HepG2 (cell line): ENCODE measurements around the gene EXO1. TPM values are rescaled to one million over a fixed set of nuclear protein-coding genes. Genes with fewer than 3 reads are reported as not detected.

Experiments used
- ATAC-seq: fragments of 200-7000 bp; cut with Tn5 transposase; 3 replicates; pipeline ENCODE4 v1.9.1; 2020; ENCODE audit warnings: mild to moderate bottlenecking, moderate library complexity
- BruUV-seq: library from RNA; stranded (reverse); fragments of 400-500 nt; replicated peaks from 2 replicates; lab custom pipeline; 2021; lab: Mats Ljungman, UMichigan
- CTCF ChIA-PET: fragments of 300-600 bp; formaldehyde crosslinking; extraction: SDS; loops from one replicate; lab custom pipeline; 2021; ENCODE audit warnings: low total read pairs, inconsistent platforms, low intra/inter-chr PET ratio; lab: Yijun Ruan, JAX
- POLR2A ChIA-PET: fragments of 350-600 bp; sonication (Branson Sonifier 250); formaldehyde crosslinking; loops from one replicate; lab custom pipeline; 2020; ENCODE audit warnings: antibody characterized with exemption, inconsistent platforms; lab: Yijun Ruan, JAX
- DNase-seq: peaks from one replicate; pipeline ENCODE4 v3.0.0-alpha.2; 2015; ENCODE audit warnings: low spot score
- FAIRE-seq: peaks from 3 replicates; lab custom pipeline; 2011; peaks lifted over from hg19 to GRCh38; lab: Jason Lieb, UNC
- H2AFZ ChIP-seq: one replicate; pipeline ENCODE4 v1.6.1; 2011; ENCODE audit warnings: low read length, inconsistent platforms
- H3K27ac ChIP-seq: fragments of 300-600 bp; 3 replicates; pipeline ENCODE4 v1.8.0; 2011; ENCODE audit warnings: mixed run types, mild to moderate bottlenecking, mixed read lengths, low read length, inconsistent platforms; ENCODE audit not compliant: insufficient read depth; ENCODE audit errors: extremely low read length
- H3K27me3 ChIP-seq, 2 experiments: fragments of 200-600 bp in 1 of 2; 2 replicates in 1 of 2; 3 replicates in 1 of 2; pipeline versions ENCODE4 v1.6.0 to v1.8.0; 2011; ENCODE audit warnings: low read length in 2 of 2, mild to moderate bottlenecking in 2 of 2, moderate library complexity in 2 of 2, inconsistent platforms in 1 of 2; ENCODE audit not compliant: insufficient read depth in 2 of 2, control insufficient read depth in 1 of 2
- H3K36me3 ChIP-seq, 2 experiments: fragments of 200-600 bp in 1 of 2; replicated peaks in 1 of 2; 2 replicates in 1 of 2; 3 replicates in 1 of 2; pipeline versions ENCODE4 v1.5.1 to v1.8.0; 2011; ENCODE audit warnings: low read length in 2 of 2, inconsistent platforms in 1 of 2; ENCODE audit not compliant: insufficient read depth in 2 of 2, control insufficient read depth in 1 of 2
- H3K4me1 ChIP-seq: 2 replicates; pipeline ENCODE4 v1.5.1; 2012; ENCODE audit warnings: low read length, inconsistent platforms; ENCODE audit not compliant: insufficient read depth
- H3K4me2 ChIP-seq: 2 replicates; pipeline ENCODE4 v1.6.0; 2011; ENCODE audit warnings: low read depth, low read length, inconsistent platforms
- H3K4me3 ChIP-seq, 3 experiments: fragments of 200-600 bp in 1 of 3; sonication (generic), shearing (Covaris generic) in 1 of 3; replicated peaks in 1 of 3; 2 replicates each; pipeline ENCODE4 v1.5.1; 2011 to 2016; ENCODE audit warnings: low read length in 3 of 3, inconsistent platforms in 2 of 3, low read depth in 2 of 3, mild to moderate bottlenecking in 2 of 3, control low read depth in 1 of 3, mixed read lengths in 1 of 3; ENCODE audit not compliant: insufficient read depth in 1 of 3
- H3K79me2 ChIP-seq: one replicate; pipeline ENCODE4 v1.6.1; 2011; ENCODE audit warnings: low read length, inconsistent platforms; ENCODE audit not compliant: insufficient read depth
- H3K9ac ChIP-seq: 2 replicates; pipeline ENCODE4 v1.6.0; 2011; ENCODE audit warnings: mild to moderate bottlenecking, low read depth, low read length, inconsistent platforms; ENCODE audit not compliant: insufficient read depth
- H3K9me3 ChIP-seq: 2 replicates; pipeline ENCODE4 v1.5.1; 2012; ENCODE audit warnings: mild to moderate bottlenecking, low read length
- H4K20me1 ChIP-seq: 2 replicates; pipeline ENCODE4 v1.6.0; 2011; ENCODE audit warnings: inconsistent platforms, mild to moderate bottlenecking, low read length, moderate library complexity; ENCODE audit not compliant: insufficient read depth
- KLF11 ChIP-seq: IDR thresholded peaks from 2 replicates; pipeline ENCODE4 v1.6.1; 2016; ENCODE audit warnings: missing compliant biosample characterization
- MAFF ChIP-seq: IDR thresholded peaks from 2 replicates; pipeline ENCODE4 v1.6.1; 2011; ENCODE audit warnings: low read depth, low read length, improper control_type of control experiment
- MAFK ChIP-seq, 2 experiments: IDR thresholded peaks in 1 of 2; conservative IDR thresholded peaks in 1 of 2; 2 replicates each; pipeline ENCODE4 v1.6.1; 2011; ENCODE audit warnings: improper control_type of control experiment in 2 of 2, low read length in 2 of 2
- WIZ ChIP-seq: sonication (generic); formaldehyde crosslinking; IDR thresholded peaks from 2 replicates; pipeline ENCODE4 v1.5.1; 2020; ENCODE audit warnings: mild to moderate bottlenecking, missing genetic modification reagents
- ZBTB3 ChIP-seq: sonication (generic); formaldehyde crosslinking; IDR thresholded peaks from 2 replicates; pipeline ENCODE4 v1.4.0; 2020; ENCODE audit warnings: low read depth, mild to moderate bottlenecking, moderate library complexity, missing genetic modification reagents, borderline replicate concordance
- ZNF20 ChIP-seq: sonication (generic); formaldehyde crosslinking; IDR thresholded peaks from 2 replicates; pipeline ENCODE4 v1.4.0; 2020; ENCODE audit warnings: mild to moderate bottlenecking, moderate library complexity, missing genetic modification reagents
- WGBS: methylation state at CpG from one replicate; pipeline ENCODE4 v1.1.6; 2017; ENCODE audit warnings: low lambda C conversion rate; 5-methylcytosine and 5-hydroxymethylcytosine counted together
- in situ Hi-C: cut with HindIII; loops from 2 replicates; pipeline ENCODE4 v1.10.0; 2017; ENCODE audit warnings: low pct_unique_long_range_greater_than_20kb; ENCODE audit not compliant: extremely low pct_ligation_motif_present
- intact Hi-C: fragments of 100-400 bp; cut with micrococcal nuclease; formaldehyde crosslinking; loops from one replicate; pipeline ENCODE4 v1.10.0; 2022; ENCODE audit not compliant: unreplicated experiment
- polyA plus RNA-seq, 8 experiments: library from polyadenylated mRNA; depleted of rRNA in 3 of 8; stranded (reverse) in 7 of 8; unstranded in 1 of 8; fragments of >200 nt; fragmentation: Illumina TruSeq in 4 of 8; extraction: Trizol in 4 of 8; gene quantifications; 2 replicates each; pipeline versions ENCODE4 v1.2.1 to v1.2.3, GENCODE V29; 2011 to 2016; ENCODE audit warnings: low read depth in 4 of 8, missing spikeins in 1 of 8, mixed read lengths in 1 of 8; ENCODE audit not compliant: insufficient read depth in 1 of 8
- total RNA-seq, 5 experiments: library from RNA; depleted of rRNA; stranded (reverse); fragments of >200 nt; fragmentation: Illumina TruSeq; extraction: Trizol; gene quantifications; 2 replicates each; pipeline ENCODE4 v1.2.3, GENCODE V29; 2016; ENCODE audit warnings: low read depth in 1 of 5

EXO1 gene
- total and polyA plus RNA-seq, 2 of the 13 experiments (the other 11 are each of a cell fraction or from before 2014, with no cell fraction given) = 3.2 to 26.1 TPM

DNA sequence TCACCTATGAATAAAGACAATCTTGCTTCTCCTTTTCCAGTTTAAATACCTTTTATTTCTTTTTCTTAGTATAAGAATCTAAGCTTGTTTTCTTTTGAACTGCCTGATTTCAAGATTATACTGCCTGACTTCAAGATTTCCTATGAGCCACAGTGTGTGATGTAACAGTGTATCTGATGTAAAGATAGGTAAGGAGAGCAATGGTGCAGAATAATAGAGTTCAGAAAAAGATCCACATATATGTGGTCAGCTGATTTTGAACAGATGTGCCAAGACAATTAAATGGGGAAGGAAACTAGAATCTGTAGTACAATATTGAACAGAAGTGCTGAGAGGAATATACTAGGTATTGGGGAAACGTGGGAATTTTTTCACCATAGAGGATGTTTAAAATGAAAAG is 21.0 kb downstream of the EXO1 start (continued):
- TF ChIP-seq ZBTB3 = no peak

DNA sequence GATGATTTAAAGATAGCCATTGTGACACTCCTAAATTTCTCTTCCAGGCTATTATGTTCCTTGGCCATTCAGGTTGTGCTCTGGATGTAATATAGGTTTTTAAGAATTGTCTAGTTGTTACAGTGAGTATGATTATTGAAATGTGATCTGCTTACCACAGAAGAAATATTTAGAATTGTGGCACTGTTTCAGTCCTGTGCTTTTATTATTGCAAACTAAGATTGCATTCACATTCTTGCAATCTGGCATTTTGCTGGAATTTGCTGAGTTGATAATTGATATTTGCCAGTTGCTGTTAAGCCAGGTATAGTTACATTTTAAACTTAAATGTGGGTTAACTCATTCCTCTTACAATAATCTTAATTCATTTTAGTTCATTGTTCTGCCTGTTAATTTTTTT is 22.3 kb downstream of the EXO1 start:
- no peaks in the 10 kb centered on the region for H3K79me2 ChIP-seq
- no peak overlapping the region for H2AFZ ChIP-seq
- no peaks in the 10 kb centered on the region for H4K20me1 ChIP-seq
- intact Hi-C loops = no loop called here
- ChIA-PET CTCF (no interaction called here), POLR2A (no interaction called here)
- BruUV-seq = no TSS peak
- no peaks in the 10 kb centered on the region for H3K9me3 ChIP-seq
- in situ Hi-C loops = no loop called here
- TF ChIP-seq MAFF (0 out of 2 replicates have a peak, but pooled peaks have one; percentile 4), KLF11 (CRISPR knock-in tag) (no peak)
- FAIRE-seq (no peak), ATAC-seq (no peak), DNase-seq (no peak)
- no peaks in the 10 kb centered on the region for H3K4me1 ChIP-seq
- H3K9ac ChIP-seq = no peak overlapping the region
- peaks cover 0 to 14% of the 10 kb centered on the region in 2 experiments; a peak in 1 of 5 replicates for H3K36me3 ChIP-seq
- H3K27me3 ChIP-seq = no peaks in the 10 kb centered on the region
- no peak overlapping the region for H3K4me2 ChIP-seq
- H3K4me3 ChIP-seq = no peak overlapping the region
- no peak overlapping the region for H3K27ac ChIP-seq

DNA sequence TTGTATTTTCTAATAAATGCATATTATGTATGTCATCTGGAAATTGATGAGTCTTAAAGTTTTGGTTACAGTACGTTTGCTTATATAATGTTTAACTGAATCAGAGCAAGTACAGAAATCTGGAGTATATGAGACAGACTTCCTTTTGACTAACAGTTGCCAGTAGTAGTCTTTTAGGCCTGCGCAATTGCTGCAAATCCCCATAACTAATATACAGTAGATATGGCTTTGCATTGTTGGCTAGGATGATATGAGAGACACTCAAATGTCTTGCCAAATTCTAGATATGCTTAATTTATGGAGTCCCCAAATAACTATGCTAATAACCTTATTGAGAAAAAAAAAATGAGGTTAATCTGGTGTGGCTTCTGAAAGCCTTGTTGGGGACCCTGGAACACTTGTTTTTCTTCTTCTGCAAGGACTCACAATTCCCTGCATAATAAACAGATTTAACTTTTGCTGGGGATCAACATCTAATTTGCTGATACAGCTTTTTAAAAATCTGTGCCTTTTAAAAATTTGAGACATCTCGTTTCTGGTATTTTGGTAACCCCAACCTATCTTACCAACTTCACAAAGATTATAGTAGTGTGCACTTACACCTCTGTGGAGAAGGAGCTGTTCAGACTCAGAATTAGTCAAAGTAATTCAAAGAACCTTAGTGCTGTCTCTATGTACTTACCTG is 22.9 kb downstream of the EXO1 start:
- no peak overlapping the region for H3K4me2 ChIP-seq
- no peaks in the 10 kb centered on the region for H3K9me3 ChIP-seq
- peaks cover 0 to 14% of the 10 kb centered on the region in 2 experiments; a peak in 1 of 5 replicates for H3K36me3 ChIP-seq
- in situ Hi-C loops = no loop called here
- no peak overlapping the region for H2AFZ ChIP-seq
- DNase-seq (no peak), ATAC-seq (no peak), FAIRE-seq (no peak)
- ChIA-PET POLR2A (no interaction called here), CTCF (no interaction called here)
- intact Hi-C loops = no loop called here
- no TSS peak for BruUV-seq
- H3K27me3 ChIP-seq = no peaks in the 10 kb centered on the region
- H3K4me1 ChIP-seq = no peaks in the 10 kb centered on the region
- TF ChIP-seq WIZ (CRISPR knock-in tag) = no peak
- TF ChIP-seq ZNF20 (CRISPR knock-in tag) = no peak
- TF ChIP-seq MAFK (conservative IDR thresholded peaks at IDR 0.05 in 1 of 2, IDR thresholded peaks at IDR 0.05 in 1 of 2; ENCODE audit: low read length in 2 of 2) = peak; percentile 84 to 93
- peak; percentile 89 for TF ChIP-seq MAFF
- H4K20me1 ChIP-seq = no peaks in the 10 kb centered on the region
- no peak overlapping the region for H3K9ac ChIP-seq
- no peaks in the 10 kb centered on the region for H3K79me2 ChIP-seq
- no peak overlapping the region for H3K27ac ChIP-seq
- 93% methylated on average over 3 of the region's 3 CpGs for WGBS
- H3K4me3 ChIP-seq = no peak overlapping the region
